Ectodermal cell (in vitro differentiated cells): ENCODE measurements around the gene IFNA16. TPM values are rescaled to one million over a fixed set of nuclear protein-coding genes. Genes with fewer than 3 reads are reported as not detected.
"Not testable (repeated sequence)": the region's sequence is repeated elsewhere in the genome, so short reads cannot be mapped to it uniquely, and the experiment has no call there.

Experiments
- H3K27ac ChIP-seq: 2 replicates; pipeline ENCODE4 v1.7.0; 2013; ENCODE audit warnings: mild to moderate bottlenecking, low read depth, low read length; ENCODE audit not compliant: insufficient read depth, poor library complexity, severe bottlenecking
- H3K27me3 ChIP-seq: 2 replicates; pipeline ENCODE4 v1.7.0; 2013; ENCODE audit warnings: mild to moderate bottlenecking, low read length; ENCODE audit not compliant: insufficient read depth, control insufficient read depth, poor library complexity, severe bottlenecking
- H3K36me3 ChIP-seq: one replicate; pipeline ENCODE4 v1.7.0; 2013; ENCODE audit warnings: low read length; ENCODE audit not compliant: control insufficient read depth, insufficient read depth
- H3K4me1 ChIP-seq: one replicate; pipeline ENCODE4 v1.7.0; 2013; ENCODE audit warnings: low read length; ENCODE audit not compliant: control insufficient read depth, insufficient read depth
- H3K4me3 ChIP-seq: 2 replicates; pipeline ENCODE4 v1.7.0; 2013; ENCODE audit warnings: low read depth, low read length, control low read depth; ENCODE audit not compliant: insufficient read depth
- H3K9me3 ChIP-seq: 2 replicates; pipeline ENCODE4 v1.7.0; 2013; ENCODE audit warnings: mild to moderate bottlenecking, low read length, moderate library complexity; ENCODE audit not compliant: control insufficient read depth
- WGBS, 2 experiments: methylation state at CpG; one replicate each; pipeline ENCODE4 v1.1.7; 2013; ENCODE audit warnings: missing lambda C conversion rate in 2 of 2; 5-methylcytosine and 5-hydroxymethylcytosine counted together
- polyA plus RNA-seq, 4 experiments: library from polyadenylated mRNA; stranded (reverse); fragments of 50-300 nt; gene quantifications; one replicate each; pipeline ENCODE4 v1.2.3, GENCODE V29; 2013

Gene IFNA16
- polyA plus RNA-seq (2013, experiment 1 of 4) = not detected
- polyA plus RNA-seq (2013, experiment 2 of 4) = not detected
- polyA plus RNA-seq (2013, experiment 3 of 4) = not detected
- polyA plus RNA-seq (2013, experiment 4 of 4) = not detected

GRCh38 chr9:21217211-21217610 is at the start of gene IFNA16:
Gene IFNA16, minus strand, starts transcription at chr9:21217311. Its CDS starts 6 bp downstream, at chr9:21217305.
- not testable (repeated sequence) for H3K4me1 ChIP-seq, H3K4me3 ChIP-seq, H3K27ac ChIP-seq, H3K27me3 ChIP-seq, H3K9me3 ChIP-seq, H3K36me3 ChIP-seq
- 88 to 100% methylated on average over 1 of the region's 1 CpG for WGBS, 2 experiments

DNA sequence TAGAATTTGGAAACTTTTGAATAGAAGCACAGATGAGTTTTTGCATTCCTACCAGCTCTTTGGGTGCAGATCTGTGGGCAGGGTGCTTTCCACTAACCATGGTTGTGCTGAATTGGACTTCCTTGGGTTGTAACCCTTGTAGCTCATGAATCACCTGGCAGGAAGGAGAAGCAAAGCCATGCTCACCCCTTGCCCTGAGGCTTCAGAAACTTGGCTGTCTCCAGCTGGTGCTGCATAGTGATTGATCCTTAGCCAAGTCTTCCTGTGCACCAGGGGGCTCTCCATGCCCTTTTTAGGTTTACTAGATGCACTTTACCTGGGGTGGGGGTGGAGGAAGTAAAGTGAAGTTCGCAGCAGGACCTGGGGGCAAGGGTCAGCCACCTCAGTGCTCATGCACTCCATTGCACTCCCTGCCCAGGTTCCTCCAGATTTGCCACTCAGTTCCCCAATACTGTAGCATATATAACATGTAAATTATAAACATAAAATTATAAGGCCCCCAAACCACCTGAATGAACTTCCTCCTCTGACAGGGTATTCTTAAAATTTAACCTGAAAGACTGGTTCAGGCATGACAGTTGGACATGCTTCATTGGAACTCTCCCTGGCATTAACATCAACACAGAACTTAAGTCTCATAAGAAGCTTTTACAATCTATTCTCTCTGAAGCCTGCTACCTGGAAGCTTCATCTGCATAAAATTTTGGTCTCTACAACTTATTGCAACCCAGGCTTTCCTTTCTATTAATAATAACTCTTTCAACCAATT is 48.5 kb upstream of the IFNA16 start:
- no peak overlapping the region for H3K4me3 ChIP-seq
- no peaks in the 10 kb centered on the region for H3K36me3 ChIP-seq
- no peaks in the 10 kb centered on the region for H3K4me1 ChIP-seq
- H3K9me3 ChIP-seq = no peaks in the 10 kb centered on the region
- H3K27me3 ChIP-seq = peaks cover 23% of the 10 kb centered on the region
- H3K27ac ChIP-seq = no peak overlapping the region
- whole genome bisulfite sequencing, 2 experiments = 57 to 67% methylated on average over 1 of the region's 1 CpG

DNA sequence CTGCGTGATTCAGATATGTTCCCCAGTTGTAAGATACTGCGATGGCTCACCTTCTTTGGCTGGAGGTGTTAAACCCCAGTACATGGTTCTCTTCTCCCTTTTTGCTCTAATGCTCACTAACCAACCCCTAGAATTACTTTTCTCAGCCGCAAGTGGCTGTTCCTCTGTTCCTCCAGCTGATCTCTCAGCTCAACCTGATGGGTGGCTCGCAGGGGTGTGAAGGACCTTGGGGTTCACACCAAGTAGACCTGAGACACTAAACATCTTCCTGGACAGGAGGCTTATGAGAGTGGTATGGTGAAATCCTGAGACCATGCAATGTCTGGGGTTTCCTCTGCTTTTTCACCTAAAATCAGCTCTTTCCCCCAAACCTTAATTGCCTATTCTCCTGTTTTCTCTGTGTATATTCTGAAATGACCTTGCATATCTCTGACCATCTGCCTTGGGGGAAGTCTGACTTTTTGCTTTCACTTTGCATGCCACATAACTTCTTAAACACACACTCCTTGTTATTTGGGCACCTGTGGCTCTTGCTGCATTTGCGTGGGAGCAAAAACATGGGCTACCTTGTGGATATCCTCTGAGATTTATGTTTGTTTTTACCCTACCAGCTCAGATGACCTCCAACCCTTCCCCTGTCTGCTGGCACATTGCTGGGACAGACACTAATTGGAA is 38.6 kb upstream of the IFNA16 start:
- H3K27ac ChIP-seq = no peak overlapping the region
- no peaks in the 10 kb centered on the region for H3K36me3 ChIP-seq
- no peaks in the 10 kb centered on the region for H3K4me1 ChIP-seq
- H3K27me3 ChIP-seq = no peaks in the 10 kb centered on the region
- WGBS, 2 experiments = 86% methylated on average over 5 of the region's 5 CpGs
- no peaks in the 10 kb centered on the region for H3K9me3 ChIP-seq
- H3K4me3 ChIP-seq = no peak overlapping the region

DNA sequence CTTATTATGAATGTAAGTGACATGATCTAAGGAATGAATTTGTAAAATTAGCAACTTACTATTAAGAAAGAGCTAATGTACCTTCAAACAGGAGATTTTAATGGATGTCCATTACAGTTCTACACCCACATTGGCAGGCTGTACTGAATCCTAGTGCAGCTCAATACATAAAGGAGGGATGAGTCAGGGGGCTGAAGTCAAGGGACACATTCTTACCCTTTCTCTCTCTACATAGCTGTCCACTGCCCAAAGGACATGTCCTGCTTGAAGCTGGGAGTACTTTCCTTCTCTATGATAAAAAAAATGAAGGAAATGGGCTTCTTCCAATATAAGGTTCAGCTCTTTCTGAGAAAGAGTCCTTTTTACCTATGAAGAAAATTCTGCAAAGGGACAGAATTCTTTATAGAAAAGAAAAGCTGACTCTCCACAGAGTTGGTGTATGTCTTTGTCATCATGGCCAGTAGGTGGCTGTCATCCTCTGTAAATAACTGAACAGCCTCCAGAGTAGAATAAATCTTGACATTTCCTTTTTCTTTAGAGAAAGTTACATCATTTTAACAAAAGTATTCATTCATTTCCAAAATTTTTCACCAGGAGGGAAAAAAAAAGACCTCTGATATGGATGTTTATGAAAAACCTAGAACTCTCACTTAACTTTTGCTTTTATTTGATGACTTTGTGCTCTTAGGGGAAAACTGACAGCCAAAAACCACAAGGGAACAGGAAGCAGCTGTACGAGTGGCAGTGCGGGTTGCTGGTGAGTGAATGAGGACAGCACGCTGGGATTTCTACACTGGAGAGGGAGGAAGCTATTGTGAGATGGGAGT is 35.8 kb upstream of the IFNA16 start:
- no peaks in the 10 kb centered on the region for H3K27me3 ChIP-seq
- H3K36me3 ChIP-seq = no peaks in the 10 kb centered on the region

DNA sequence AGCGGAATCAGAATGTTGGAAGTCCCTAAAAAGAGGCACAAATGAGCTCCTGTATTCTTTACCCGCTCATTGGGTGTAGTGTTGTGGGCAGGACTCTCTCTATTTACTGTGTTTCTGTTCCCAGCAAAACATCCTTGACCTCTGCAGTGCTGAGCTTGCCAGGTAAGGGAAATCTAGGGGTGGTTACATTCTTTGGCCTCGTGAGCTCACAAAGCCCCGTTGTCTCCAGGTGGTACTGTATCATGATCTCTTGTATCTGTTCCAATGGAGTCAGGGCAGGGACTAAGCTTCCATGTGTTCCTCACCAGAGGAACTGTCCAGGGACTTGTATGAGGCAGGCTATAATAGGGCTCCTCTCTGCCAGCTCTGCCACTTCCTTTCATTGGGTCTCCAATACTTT is 34.5 kb upstream of the IFNA16 start:
- H3K4me3 ChIP-seq = no peak overlapping the region
- no peaks in the 10 kb centered on the region for H3K4me1 ChIP-seq
- no peak overlapping the region for H3K27ac ChIP-seq
- H3K9me3 ChIP-seq = no peaks in the 10 kb centered on the region
- 85 to 88% methylated on average over 4 of the region's 4 CpGs for WGBS, 2 experiments
- H3K36me3 ChIP-seq = no peaks in the 10 kb centered on the region
- H3K27me3 ChIP-seq = no peaks in the 10 kb centered on the region

More for the DNA sequence above, 35.8 kb upstream of the IFNA16 start:
- no peaks in the 10 kb centered on the region for H3K4me1 ChIP-seq
- 1% methylated on average over 3 of the region's 3 CpGs for WGBS, 2 experiments
- no peak overlapping the region for H3K4me3 ChIP-seq
- no peaks in the 10 kb centered on the region for H3K9me3 ChIP-seq
- H3K27ac ChIP-seq = peak overlapping the region; percentile 2

GRCh38 chr9:21251190-21251589 is 34.1 kb upstream of the IFNA16 start:
- Histone ChIP-seq H3K36me3 (no peaks in the 10 kb centered on the region), H3K27me3 (no peaks in the 10 kb centered on the region), H3K27ac (no peak overlapping the region), H3K4me3 (no peak overlapping the region), H3K4me1 (no peaks in the 10 kb centered on the region), H3K9me3 (no peaks in the 10 kb centered on the region)
- WGBS, 2 experiments = 16 to 39% methylated on average over 1 of the region's 1 CpG

DNA sequence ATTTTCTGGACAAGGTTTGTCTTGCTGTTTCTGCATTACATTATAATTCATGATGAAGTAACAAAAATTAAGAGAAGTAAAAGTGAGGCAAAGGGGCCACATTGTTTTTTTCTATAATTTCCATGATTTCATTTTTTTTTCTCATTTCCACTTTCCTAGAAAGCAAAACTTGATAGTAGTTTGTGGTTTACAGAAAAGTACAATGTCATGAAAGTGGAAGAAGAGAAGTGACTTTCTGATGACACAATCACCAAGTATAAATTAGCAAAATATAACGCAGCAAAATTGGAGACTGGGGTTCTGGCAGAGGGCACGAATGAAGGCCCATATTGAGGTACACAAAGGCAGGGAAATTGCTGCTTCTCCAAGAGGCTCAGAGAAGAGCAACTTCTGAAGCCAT is 27.7 kb upstream of the IFNA16 start:
- H3K27ac ChIP-seq = no peak overlapping the region
- no peaks in the 10 kb centered on the region for H3K27me3 ChIP-seq
- H3K9me3 ChIP-seq = no peaks in the 10 kb centered on the region
- H3K4me1 ChIP-seq = no peaks in the 10 kb centered on the region
- no peaks in the 10 kb centered on the region for H3K36me3 ChIP-seq
- WGBS, 2 experiments = 82 to 88% methylated on average over 2 of the region's 2 CpGs
- no peak overlapping the region for H3K4me3 ChIP-seq

DNA sequence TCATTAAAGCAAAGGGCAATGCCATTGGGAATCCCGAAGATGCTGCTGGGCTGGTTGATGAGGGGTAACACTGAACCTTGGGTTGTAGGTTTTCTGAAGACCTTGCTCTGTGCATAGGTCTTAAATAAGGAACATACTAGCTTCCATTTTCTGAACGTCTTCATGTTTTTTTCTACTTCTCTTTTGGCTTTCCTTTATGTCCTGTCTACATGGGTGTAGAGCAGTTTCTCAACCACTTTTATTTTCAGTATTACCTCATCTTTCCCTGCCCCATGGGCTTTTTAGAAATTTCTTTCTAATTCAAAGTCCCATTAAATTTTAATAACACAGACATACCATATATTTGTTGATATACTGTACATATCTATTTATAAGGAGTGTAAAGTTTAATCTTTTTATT is 22.8 kb upstream of the IFNA16 start, which contains the start of gene IFNA14:
IFNA14 (minus strand) TSS at position 95 of the 400 bp plus-strand sequence; CDS start at position 25, 70 bp downstream.
- H3K36me3 ChIP-seq = no peaks in the 10 kb centered on the region
- no peak within 1 kb of the TSS for H3K27ac ChIP-seq
- 85 to 91% methylated on average over 2 of the region's 2 CpGs for WGBS, 2 experiments
- no peak within 1 kb of the TSS for H3K4me3 ChIP-seq
- H3K9me3 ChIP-seq = no peaks in the 10 kb centered on the region
- no peaks in the 10 kb centered on the region for H3K4me1 ChIP-seq
- no peaks in the 10 kb centered on the region for H3K27me3 ChIP-seq

DNA sequence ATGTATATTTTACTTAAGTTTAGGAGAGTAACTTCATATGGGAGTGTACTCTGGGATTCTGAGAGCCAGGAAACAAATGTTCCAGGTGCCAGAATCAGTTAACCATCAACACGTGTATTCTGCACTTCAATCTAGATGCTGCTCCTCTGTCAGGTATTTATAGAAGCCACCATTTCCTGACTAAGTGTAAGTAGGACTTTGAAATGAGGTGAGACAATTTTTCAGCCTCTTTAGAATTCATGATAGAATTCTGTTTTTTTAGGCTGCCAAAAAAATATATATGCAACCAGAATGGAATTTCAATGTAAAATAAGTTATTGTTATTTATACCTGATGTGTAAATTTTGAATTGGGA is 19.2 kb upstream of the IFNA16 start:
- not testable (repeated sequence) for H3K36me3 ChIP-seq, H3K4me3 ChIP-seq, H3K27me3 ChIP-seq, H3K9me3 ChIP-seq, H3K4me1 ChIP-seq, H3K27ac ChIP-seq
- WGBS, 2 experiments = 61% methylated on average over 1 of the region's 1 CpG; no CpG with 5 or more reads in 1 of the 2 experiments
